A549 (cell line): ENCODE results near the gene MAML2.

Source experiments
- BHLHE40 ChIP-seq: IDR thresholded peaks from 2 replicates; pipeline ENCODE4 v1.6.1; 2012; ENCODE audit warnings: low read depth, low read length, inconsistent platforms
- CHD4 ChIP-seq: fragments of 200-600 bp; sonication (generic); IDR thresholded peaks from 2 replicates; pipeline ENCODE4 v1.6.1; 2016; ENCODE audit warnings: antibody characterized with exemption, mild to moderate bottlenecking, borderline replicate concordance
- CTCF ChIP-seq: fragments of >200 bp; sonication (Bioruptor Twin); formaldehyde crosslinking; IDR thresholded peaks from 3 replicates; pipeline ENCODE4 v1.5.1; 2016
- HOXB5 ChIP-seq: fragments of 250-450 bp; sonication (Bioruptor Pico); IDR thresholded peaks from 2 replicates; pipeline ENCODE4 v1.5.0; 2020; ENCODE audit warnings: mild to moderate bottlenecking, moderate library complexity
- JUN ChIP-seq, 2 experiments: fragments of >200 bp; sonication (Bioruptor Twin); formaldehyde crosslinking; IDR thresholded peaks; 2 replicates in 1 of 2; 3 replicates in 1 of 2; pipeline ENCODE4 v1.6.1; 2016 to 2017
- MAFK ChIP-seq: fragments of 450-650 bp; IDR thresholded peaks from 2 replicates; pipeline ENCODE4 v1.6.1; 2014; ENCODE audit not compliant: partially characterized antibody
- MYC ChIP-seq: IDR thresholded peaks from 2 replicates; pipeline ENCODE4 v1.6.1; 2012; ENCODE audit warnings: mild to moderate bottlenecking, inconsistent platforms, low read length, improper control_type of control experiment, borderline replicate concordance
- NPAS2 ChIP-seq: fragments of 250-450 bp; sonication (Bioruptor Pico); IDR thresholded peaks from 2 replicates; pipeline ENCODE4 v1.8.0; 2022; ENCODE audit warnings: mild to moderate bottlenecking, moderate library complexity, borderline replicate concordance
- NR3C1 ChIP-seq: fragments of >200 bp; sonication (Bioruptor Twin); formaldehyde crosslinking; IDR thresholded peaks from 3 replicates; pipeline ENCODE4 v1.6.1; 2017
- PBX3 ChIP-seq: IDR thresholded peaks from 2 replicates; pipeline ENCODE4 v1.6.1; 2012
- POLR2A ChIP-seq: IDR thresholded peaks from 2 replicates; pipeline ENCODE4 v1.6.1; 2012; ENCODE audit warnings: mild to moderate bottlenecking, low read length
- RAD21 ChIP-seq, 2 experiments: fragments of >200 bp in 1 of 2; sonication (Bioruptor Twin) in 1 of 2; formaldehyde crosslinking in 1 of 2; IDR thresholded peaks in 1 of 2; conservative IDR thresholded peaks in 1 of 2; 2 replicates in 1 of 2; 3 replicates in 1 of 2; pipeline ENCODE4 v1.6.1; 2012 to 2018; ENCODE audit warnings: inconsistent platforms in 1 of 2
- RCOR1 ChIP-seq: fragments of 150-350 bp; IDR thresholded peaks from 2 replicates; pipeline ENCODE4 v1.6.1; 2014; ENCODE audit warnings: antibody characterized with exemption, low read length, low read depth

DNA sequence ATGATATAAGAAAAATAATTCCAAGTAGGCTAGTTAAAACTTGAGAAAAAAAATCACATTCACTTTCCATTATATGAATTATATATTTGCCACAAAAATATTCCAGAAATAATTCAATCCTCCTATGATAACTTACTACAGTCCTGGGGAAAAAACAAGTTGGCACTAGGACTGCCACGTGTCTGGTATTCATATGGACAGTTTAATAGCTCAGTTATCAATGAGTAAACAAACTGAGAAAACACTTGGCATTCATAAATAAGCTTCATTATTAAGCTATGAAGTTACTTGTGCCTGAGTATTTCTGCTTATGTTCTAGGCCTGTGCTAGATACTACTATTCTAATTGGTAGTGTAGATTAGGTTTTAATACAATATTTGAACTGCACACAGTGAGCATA is 22.5 kb upstream of the MAML2 start:
- TF ChIP-seq MAFK (no peak), CTCF (no peak), POLR2A (no peak), BHLHE40 (no peak), NPAS2 (CRISPR knock-in tag) (no peak), NR3C1 (no peak), MYC (no peak), RCOR1 (no peak), RAD21 (conservative IDR thresholded peaks at IDR 0.05 in 1 of 2, IDR thresholded peaks at IDR 0.05 in 1 of 2) (no peak), JUN (IDR thresholded peaks at IDR 0.05) (no peak), CHD4 (no peak), HOXB5 (no peak), PBX3 (no peak)
